Measurements from ENCODE around the gene IMP3.

The IMP3 gene

DNA sequence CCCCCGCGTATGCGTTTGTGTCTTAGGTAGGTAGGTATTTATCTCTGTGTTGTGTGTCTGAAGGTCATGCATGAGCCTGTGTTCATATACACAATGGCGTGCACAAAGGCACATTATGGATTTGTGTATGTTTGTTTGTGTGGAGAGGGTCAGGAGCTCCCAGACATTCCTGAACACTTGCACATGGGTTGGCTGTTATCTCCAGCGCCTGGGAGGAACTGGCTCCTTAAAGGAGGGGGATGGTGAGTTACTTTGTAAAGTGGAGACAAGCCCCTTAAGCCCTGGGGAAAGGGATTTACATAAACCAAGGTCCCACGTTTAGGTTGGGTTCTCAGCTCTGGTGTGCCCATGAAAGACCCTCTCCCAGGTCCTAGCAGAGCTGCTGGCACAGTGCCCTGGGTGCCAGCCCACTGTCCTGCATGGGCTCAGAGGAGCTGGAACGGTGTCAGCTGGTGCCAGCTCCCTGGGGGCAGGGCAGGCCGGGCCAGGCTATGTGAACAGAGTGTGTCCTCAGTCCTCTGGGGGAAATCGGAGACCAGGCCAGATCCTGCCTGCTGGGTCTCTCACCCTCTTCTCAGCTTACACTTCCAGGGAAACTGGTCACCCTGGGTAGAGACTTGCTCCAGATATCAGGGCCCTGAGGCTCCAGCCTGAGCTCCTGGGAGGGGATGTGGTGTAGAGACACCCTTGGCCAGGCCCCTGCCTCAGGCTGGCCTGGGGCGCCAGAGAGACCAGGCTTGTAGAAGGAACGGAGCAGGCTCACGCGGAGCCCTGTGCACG lies 32.8 kb upstream of the IMP3 start:
- DNase-seq, result no peak

DNA sequence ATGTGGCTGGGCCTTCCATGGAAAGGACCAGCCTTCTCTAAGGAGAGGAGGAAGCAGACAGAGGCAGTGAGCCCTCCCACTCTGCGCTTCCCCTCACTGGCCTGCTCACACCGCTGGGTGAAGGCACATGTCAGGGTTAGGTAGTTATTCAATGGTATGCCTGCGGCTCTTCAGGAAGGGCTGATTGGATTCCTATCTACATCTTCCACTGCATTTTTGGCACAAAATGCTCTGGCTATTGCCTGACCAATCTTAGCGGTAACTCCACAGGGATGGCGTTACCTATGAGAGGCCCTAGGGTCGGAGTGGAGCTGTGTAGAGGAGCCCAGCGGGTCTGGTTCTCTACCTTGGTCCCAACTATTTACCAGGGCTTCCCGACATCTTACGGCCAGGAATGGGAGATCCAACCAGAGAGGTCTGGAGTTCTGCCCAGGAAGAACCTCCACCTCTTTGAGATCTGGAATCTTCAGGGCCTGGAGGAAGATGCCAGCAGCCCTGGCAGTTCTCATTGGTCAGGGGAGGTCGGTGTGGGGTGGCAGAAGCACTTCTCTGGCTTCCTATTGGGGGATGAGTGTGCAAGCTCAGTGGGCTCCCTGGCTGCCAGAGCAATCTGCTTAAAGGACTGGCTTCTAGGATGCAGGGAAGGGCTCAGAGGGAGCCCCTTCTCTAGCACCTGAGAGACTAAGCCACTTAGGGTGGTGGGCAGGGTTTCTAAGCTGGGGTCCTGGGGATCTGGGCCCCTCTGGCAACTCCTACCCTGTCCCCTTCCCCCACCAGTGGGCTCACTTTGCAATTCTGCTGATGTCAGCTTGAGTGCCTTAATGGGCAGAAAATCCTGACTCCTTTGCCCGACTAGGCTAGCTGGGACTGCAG lies 31.9 kb upstream of the IMP3 start:
- DNase-seq, result no peak

DNA sequence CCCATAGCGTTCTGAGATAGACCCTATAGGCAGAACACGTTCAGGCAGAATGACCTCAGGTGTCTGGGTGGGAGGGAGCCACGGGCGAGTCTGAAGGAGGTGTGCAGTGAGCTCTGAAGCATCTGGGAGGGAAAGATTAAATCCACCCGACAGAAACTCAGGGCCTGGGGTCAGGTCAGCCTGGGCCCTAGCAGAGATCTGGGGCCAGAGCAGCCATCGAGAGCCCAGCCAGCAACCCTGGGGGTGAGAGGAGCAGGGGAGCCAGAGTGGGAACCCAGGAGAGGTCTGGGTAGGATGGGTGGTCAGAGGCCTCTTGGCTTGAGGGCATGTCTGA lies 29.8 kb upstream of the IMP3 start:
- DNase-seq, result no peak

DNA sequence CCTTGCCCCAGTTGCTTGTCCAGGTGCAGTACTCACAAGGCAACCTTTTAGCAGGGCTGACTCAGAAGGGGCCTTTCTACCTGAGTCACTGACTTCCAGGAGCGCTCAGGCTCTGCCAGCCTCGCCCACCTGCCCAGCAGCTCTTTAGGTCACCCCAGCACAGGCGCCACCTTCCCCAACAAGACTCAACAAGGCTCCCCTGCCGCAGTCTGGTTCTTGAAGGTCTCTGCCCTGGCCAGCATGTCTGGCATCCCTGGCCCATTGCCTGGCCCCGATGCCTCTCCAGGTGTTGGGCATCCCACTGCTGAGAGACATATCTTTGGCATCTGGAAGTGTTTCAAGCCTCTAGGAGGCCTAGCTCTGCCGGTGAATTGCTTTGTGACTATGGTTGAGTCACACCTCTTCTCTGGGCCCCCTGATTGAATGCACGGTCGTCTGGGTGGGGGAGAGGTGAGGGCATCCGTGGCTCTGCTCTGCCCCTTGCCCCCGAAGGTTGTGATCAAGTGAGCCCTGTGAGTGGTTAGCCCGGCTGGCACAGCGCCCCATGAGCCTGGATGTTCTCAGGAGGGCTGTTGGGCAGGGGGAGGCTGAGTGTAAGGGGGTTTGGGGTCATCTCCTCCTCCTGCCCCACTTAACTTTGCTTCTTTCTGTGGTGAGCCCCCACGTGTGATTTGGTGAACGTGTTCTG lies 29.3 kb upstream of the IMP3 start:
- DNase-seq, result no peak

DNA sequence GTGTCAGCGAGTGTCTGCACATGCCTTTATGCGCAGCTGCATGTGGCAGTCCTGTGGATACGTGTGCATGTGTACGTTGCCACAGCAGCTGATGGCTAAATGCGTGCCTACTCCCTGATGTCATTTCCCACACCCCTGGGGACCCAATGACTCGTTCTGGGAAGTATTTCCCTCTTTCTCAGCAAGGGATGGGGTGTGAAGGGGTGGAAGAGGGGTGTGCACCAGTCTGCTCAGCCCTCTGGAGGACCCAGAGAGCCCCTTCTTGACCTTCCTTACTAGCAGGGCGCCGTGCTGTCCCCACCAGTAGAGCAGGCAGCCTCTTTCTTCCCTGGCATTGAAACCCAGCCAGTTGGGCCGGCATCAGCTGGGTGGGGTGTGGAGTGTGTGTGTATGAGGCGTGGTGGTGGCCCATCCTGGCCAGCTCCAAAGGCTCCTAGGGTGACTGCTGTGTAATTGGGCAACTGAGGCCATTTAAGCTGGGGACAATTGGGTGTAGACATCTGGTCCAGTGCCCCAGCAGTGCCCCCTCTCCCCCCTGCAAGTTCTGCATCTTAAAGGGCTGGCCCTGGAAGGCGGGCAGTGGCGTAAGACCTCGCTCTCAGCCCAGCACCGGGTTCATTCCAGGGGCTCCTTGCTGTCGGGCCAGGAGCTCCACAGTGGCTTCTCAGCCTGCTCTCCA lies 26.9 kb upstream of the IMP3 start:
- DNase-seq, result no peak

GRCh38 chr15:75663931-75664421 lies 24.0 kb upstream of the IMP3 start:
- no peak for DNase-seq

GRCh38 chr15:75662823-75663519 lies 22.9 kb upstream of the IMP3 start:
- DNase-seq, result no peak

GRCh38 chr15:75661756-75662140 lies 21.7 kb upstream of the IMP3 start:
- DNase-seq, result no peak

- DNase-seq, result no peak
Measured at GRCh38 chr15:75661100-75661755, 21.2 kb upstream of the IMP3 start.

DNA sequence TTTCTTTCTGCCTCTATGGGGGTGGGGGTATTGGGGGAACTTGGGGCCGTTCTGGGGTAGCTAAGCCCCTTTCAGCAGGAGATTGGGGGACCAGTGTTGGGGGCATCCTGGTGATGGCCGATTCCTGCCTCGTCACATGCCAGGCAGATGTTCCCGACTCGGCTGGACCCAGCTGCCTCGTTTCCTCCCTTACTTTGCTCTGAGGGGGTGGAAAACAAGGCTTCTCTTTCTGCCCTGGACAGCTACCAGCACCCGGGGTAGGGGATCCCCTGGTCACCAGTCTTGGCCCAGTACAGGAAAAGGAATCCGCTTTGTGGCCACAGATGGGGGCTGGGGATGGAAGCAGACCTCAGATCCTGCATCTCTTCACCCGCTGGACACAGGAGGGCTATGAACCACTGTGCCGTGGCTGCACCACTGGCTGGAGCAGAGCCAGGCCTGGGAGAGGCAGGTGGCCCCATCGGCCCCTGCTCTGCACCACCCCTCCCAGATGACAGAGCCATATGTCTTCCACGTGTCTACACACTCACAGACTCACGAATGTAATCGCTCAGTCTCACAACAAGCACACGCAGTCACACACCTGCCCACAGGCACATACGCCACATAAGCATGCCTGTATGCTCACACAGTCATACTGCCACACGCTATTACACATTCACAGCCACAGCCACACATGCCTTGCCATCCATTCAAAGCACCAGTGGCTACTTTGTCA lies 20.1 kb upstream of the IMP3 start:
- no peak for DNase-seq

DNA sequence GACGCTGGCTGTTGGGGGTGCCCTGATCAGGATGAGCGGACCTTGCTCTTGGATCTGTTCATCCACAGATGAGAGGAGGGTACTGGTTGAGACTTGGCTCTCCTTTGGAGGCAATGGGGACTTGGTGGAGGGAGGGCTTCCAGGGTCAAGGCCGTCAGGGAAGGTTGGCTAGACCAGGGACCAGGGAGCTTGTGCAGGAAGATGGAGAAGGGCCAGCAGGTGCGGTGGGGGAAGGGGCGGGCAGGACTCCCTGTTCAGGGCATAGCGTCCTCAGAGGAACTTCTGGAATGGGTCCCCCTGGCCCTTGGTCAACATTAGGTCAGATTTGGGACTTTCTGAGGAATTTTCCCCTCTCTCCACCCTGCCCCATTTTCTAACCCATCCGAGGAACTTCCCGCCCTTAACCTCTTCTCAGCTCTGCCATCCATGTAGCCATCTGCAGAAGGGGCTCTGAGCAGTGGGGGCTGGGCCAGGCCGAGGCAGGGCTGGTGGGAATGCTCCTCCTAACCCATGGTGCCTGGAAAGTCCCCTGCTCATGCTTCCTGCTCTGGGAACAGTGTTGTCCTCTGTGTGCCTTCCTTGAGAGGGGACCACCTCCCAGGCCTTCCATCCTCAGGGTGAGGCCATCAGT lies 19.2 kb upstream of the IMP3 start:
- DNase-seq, result no peak

DNA sequence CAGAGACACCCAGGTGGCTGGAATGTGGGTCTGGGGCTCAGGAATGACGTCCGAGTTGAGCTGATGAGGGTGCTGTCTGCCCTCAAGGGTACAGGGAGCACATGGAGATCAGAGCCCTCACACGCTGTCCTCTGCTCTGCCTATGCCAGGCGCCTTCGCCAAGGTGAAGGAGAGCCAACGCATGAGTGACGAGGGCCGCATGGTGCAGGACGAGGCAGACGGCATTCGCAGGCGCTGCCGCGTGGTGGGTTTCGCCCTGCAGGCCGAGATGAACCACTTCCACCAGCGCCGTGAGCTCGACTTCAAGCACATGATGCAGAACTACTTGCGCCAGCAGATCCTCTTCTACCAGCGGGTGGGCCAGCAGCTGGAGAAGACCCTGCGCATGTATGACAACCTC lies 16.8 kb upstream of the IMP3 start:
- DNase-seq, result no peak

GRCh38 chr15:75656331-75656730 lies 16.3 kb upstream of the IMP3 start:
- DNase-seq, result no peak

GRCh38 chr15:75655931-75656330 lies 15.9 kb upstream of the IMP3 start:
- DNase-seq, result no peak

DNA sequence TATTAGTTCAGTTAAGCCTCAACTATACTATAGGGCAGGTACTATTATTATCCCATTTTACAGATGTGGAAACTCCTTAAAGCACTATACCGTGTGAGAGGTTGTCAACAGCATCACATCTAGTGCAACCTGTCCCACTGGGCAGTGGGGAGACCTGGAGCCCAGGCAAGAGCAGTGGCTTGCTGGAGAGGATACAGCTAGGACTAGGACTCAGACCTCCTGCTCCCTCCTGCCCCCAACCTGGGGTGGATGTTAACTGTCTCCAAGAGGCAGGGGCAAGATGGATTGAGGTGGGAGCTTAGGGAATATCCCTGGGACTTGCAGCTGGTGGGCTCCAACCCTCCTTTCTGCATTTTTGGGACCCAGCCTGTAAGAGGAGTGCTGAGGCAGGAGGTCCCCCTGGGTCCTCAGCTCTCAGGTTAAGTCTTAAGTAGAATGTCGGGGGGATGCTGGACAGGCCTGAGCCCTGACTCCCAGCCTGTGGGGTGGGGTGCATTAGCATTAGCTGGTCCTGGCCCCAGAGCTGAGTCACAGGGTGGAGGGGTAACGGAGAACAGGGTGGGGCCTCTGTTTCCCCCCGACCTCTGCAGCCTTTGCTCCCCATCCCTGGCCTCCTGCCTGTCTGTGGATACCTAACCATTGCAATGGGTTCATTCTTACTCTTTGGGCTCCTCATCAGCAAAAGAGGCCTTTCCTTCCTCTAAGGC lies 14.3 kb upstream of the IMP3 start:
- no peak for DNase-seq

GRCh38 chr15:75653347-75653913 lies 13.4 kb upstream of the IMP3 start:
- DNase-seq, result no peak

GRCh38 chr15:75651810-75652543 lies 12.0 kb upstream of the IMP3 start:
- DNase-seq, result no peak

GRCh38 chr15:75650908-75651809 lies 11.1 kb upstream of the IMP3 start:
- DNase-seq, result no peak
